Measurements from ENCODE around the gene BST1.
A peak's percentile ranks its signal among the peaks of the same experiment; 100 is the strongest.

BST1 gene

GRCh38 chr4:15657366-15657765, 45.5 kb upstream of the BST1 start:
- DNase-seq (ENCODE audit: low read depth) = no peak
- no peak for TF ChIP-seq CTCF (conservative IDR thresholded peaks at IDR 0.05; ENCODE audit: low read depth, low read length)
- H3K4me3 ChIP-seq (ENCODE audit: low read length) = no peak overlapping the region

GRCh38 chr4:15658136-15658770, 44.6 kb upstream of the BST1 start:
- peak; percentile 81 for DNase-seq (ENCODE audit: low read depth)
- no peak for TF ChIP-seq CTCF (conservative IDR thresholded peaks at IDR 0.05; ENCODE audit: low read depth, low read length)
- no peak overlapping the region for H3K4me3 ChIP-seq (ENCODE audit: low read length)

- DNase-seq (ENCODE audit: low read depth) = no peak
- TF ChIP-seq CTCF (conservative IDR thresholded peaks at IDR 0.05; ENCODE audit: low read depth, low read length) = no peak
- no peak overlapping the region for H3K4me3 ChIP-seq (ENCODE audit: low read length)
Observed at GRCh38 chr4:15658781-15659180, 44.1 kb upstream of the BST1 start.

- H3K4me3 ChIP-seq (ENCODE audit: low read length) = no peak overlapping the region
- no peak for DNase-seq (ENCODE audit: low read depth)
- no peak for TF ChIP-seq CTCF (conservative IDR thresholded peaks at IDR 0.05; ENCODE audit: low read depth, low read length)
Observed at GRCh38 chr4:15659768-15660570, 42.9 kb upstream of the BST1 start.

- DNase-seq (ENCODE audit: low read depth) = no peak
- H3K4me3 ChIP-seq (ENCODE audit: low read length) = no peak overlapping the region
- no peak for TF ChIP-seq CTCF (conservative IDR thresholded peaks at IDR 0.05; ENCODE audit: low read depth, low read length)
Observed at GRCh38 chr4:15665753-15666365, 37.0 kb upstream of the BST1 start.

GRCh38 chr4:15667006-15667405, 35.9 kb upstream of the BST1 start:
- no peak for DNase-seq (ENCODE audit: low read depth)
- H3K4me3 ChIP-seq (ENCODE audit: low read length) = no peak overlapping the region
- no peak for TF ChIP-seq CTCF (conservative IDR thresholded peaks at IDR 0.05; ENCODE audit: low read depth, low read length)
